C4-2B (cell line): Measurements from ENCODE around the gene VAT1.

Experiments used
- H3K27ac ChIP-seq: fragments of 450-650 bp; 2 replicates; pipeline ENCODE4 v1.5.1; 2017
- CTCF ChIP-seq: fragments of 450-650 bp; conservative IDR thresholded peaks from 2 replicates; pipeline ENCODE4 v1.5.1; 2017; ENCODE audit warnings: mild to moderate bottlenecking
- ZFX ChIP-seq: fragments of 450-650 bp; IDR thresholded peaks from 2 replicates; pipeline ENCODE4 v1.6.1; 2017

Gene VAT1

DNA sequence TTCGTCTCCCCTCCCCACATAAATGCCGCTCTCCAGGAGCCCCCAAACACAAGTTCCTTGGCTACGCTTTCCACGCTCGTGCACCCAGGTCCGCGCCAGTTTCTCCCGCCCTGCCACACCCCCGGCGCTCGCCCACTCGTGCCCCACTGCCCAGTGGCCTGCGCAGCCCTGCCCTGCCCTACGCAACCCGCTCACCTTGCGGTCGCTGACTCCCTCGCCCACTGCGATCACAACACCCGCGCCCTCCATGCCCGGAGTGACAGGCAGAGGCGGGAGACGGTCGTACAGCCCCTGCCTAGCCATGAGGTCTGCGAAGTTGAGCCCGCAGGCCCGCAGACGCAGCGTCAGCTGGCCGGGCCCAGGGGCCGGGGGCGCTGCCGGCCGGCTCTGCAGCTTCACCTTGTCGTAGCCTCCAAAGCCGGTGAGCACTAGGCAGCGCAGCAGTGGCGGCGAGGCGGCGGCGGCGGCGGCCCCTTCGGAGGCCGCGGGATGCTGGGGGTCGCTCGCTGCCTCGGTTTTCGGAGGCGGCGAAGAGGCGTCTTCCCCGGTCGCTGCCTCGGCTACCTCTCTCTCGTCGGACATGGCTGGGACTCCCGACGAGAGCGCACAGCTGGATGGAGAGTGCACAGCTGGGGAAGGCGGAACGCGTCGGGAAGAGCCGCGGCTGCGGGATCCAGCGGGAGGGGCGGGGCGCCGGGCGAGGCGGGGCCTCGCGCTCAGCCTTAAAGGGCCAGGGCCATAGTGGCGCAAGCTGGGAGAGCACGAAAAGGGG is at the start of gene VAT1:
TSS of gene VAT1 (minus strand) at position 645 of the 772 bp plus-strand sequence. CDS start at position 582, 63 bp downstream.
- peak; percentile 42; the same call in 1 of the 2 replicates for TF ChIP-seq ZFX
- TF ChIP-seq CTCF = no peak
- H3K27ac ChIP-seq = peak within 1 kb of the TSS; percentile 42

DNA sequence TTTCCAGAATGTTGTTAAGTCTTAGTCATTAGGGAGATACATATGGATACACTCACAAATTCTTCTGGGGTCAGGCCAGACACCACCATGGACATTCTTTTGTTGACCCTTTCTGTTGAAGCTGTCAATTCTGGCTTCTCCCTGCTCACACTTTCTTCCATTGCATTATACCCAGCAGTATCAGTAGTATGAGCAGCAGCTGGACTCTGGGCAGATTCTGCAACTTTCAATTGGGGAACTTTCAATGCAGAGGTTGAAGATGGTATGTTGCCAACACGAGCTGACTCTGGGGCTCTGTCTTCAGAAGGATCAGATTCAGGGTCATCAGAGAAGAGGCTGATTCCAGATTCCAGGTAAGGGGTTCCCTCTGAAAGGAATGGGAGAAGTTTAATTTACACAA is 48.7 kb upstream of the VAT1 start:
- H3K27ac ChIP-seq = no peak overlapping the region
- TF ChIP-seq ZFX (no peak), CTCF (no peak)

DNA sequence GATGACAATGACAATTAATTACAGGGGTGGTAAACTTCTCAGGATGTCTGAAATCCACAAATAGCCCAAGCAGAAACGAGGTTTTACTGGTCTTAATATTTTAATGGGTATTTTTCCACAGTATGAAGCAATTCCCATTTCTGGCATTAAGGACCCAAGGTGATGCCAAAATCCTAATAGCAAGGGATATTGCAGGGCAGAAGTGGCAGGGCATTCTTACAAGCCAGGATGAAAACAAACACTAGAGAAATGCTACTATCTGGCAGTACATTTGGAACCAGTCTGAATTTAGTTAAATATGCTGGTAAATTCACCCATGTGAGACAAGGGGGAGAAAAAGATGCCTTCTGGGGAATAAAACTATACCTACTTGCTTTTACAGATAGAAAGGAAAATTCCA is 48.1 kb upstream of the VAT1 start:
- TF ChIP-seq CTCF (no peak), ZFX (no peak)

DNA sequence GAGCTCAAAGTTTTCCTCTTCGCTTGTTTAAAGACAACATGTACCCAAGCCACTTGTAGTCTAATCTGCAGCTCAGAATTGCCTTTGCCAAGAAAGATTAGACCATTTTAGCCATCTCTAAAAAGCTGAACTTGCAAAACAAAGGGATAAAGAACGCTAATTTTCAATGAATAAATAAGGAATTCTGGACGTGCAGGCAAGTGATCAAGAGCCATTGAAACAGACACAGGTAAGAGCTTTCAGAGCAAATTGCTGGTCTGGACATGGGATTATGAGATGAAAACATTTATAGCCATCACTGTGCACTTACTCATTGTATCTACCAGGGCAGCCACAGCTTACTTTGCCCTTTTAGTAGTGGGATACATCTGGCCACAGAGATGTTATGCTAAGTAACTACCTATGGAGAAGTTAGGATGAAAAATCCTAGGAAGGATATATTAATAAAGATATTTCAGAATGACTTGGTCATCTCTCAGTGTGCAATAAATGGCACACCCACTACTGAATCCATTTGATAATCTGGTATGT is 47.2 kb upstream of the VAT1 start:
- TF ChIP-seq ZFX (no peak), CTCF (no peak)
- H3K27ac ChIP-seq = no peak overlapping the region

More for the DNA sequence above, 48.1 kb upstream of the VAT1 start:
- no peak overlapping the region for H3K27ac ChIP-seq

GRCh38 chr17:43068570-43069367 is 46.6 kb upstream of the VAT1 start:
- TF ChIP-seq CTCF (no peak), ZFX (no peak)
- H3K27ac ChIP-seq = no peak overlapping the region

GRCh38 chr17:43062984-43063638 is 40.9 kb upstream of the VAT1 start:
- no peak for TF ChIP-seq CTCF
- TF ChIP-seq ZFX = no peak
- H3K27ac ChIP-seq = no peak overlapping the region
